Common myeloid progenitor, CD34-positive (primary cell): Measurements from ENCODE around the gene RTN3.

Experiments used
- CTCF ChIA-PET: fragments of 350-600 bp; sonication (Branson Sonifier 250); formaldehyde crosslinking; loops from one replicate; lab custom pipeline; 2021; ENCODE audit warnings: antibody characterized with exemption; lab: Charles Lee
- POLR2A ChIA-PET: fragments of 350-600 bp; sonication (Branson Sonifier 250); formaldehyde crosslinking; loops from one replicate; lab custom pipeline; 2021; ENCODE audit warnings: antibody characterized with exemption; lab: Charles Lee
- DNase-seq, 3 donors: peaks; one replicate each; pipeline versions ENCODE4 v3.0.0 to v3.0.0-alpha.2; 2013
- H3K27ac ChIP-seq, 2 experiments: 1 replicate in 1 of 2; 2 replicates in 1 of 2; pipeline ENCODE4 v1.7.0; 2013; ENCODE audit warnings: inconsistent platforms in 2 of 2, low read length in 2 of 2, mild to moderate bottlenecking in 2 of 2, low read depth in 1 of 2, moderate library complexity in 1 of 2; ENCODE audit not compliant: severe bottlenecking in 2 of 2, insufficient read depth in 1 of 2, poor library complexity in 1 of 2
- H3K27me3 ChIP-seq, 5 experiments: replicated peaks in 2 of 5; 1 replicate in 3 of 5; 2 replicates in 2 of 5; pipeline versions ENCODE4 v1.6.1 to v1.7.0; 2013; ENCODE audit warnings: low read length in 4 of 5, mild to moderate bottlenecking in 2 of 5, moderate library complexity in 2 of 5, inconsistent platforms in 1 of 5; ENCODE audit not compliant: insufficient read depth in 5 of 5, control insufficient read depth in 4 of 5
- H3K36me3 ChIP-seq, 4 experiments: 1 replicate in 2 of 4; 2 replicates in 2 of 4; pipeline versions ENCODE4 v1.6.1 to v1.7.0; 2013; ENCODE audit warnings: low read length in 3 of 4, control low read depth in 1 of 4, mild to moderate bottlenecking in 1 of 4; ENCODE audit not compliant: control insufficient read depth in 4 of 4, insufficient read depth in 4 of 4
- H3K4me1 ChIP-seq, 4 experiments: 1 replicate in 3 of 4; 2 replicates in 1 of 4; pipeline versions ENCODE4 v1.6.1 to v1.7.1; 2013; ENCODE audit warnings: low read length in 3 of 4, mild to moderate bottlenecking in 3 of 4, control low read depth in 1 of 4, inconsistent platforms in 1 of 4, moderate library complexity in 1 of 4; ENCODE audit not compliant: control insufficient read depth in 4 of 4, insufficient read depth in 4 of 4; ENCODE audit errors: control extremely low read depth in 1 of 4
- H3K4me3 ChIP-seq, 7 experiments: 1 replicate in 4 of 7; 2 replicates in 3 of 7; pipeline versions ENCODE4 v1.5.1 to v1.7.0; 2013; ENCODE audit warnings: mild to moderate bottlenecking in 7 of 7, low read length in 6 of 7, moderate library complexity in 6 of 7, inconsistent platforms in 2 of 7, low read depth in 2 of 7, control low read depth in 1 of 7; ENCODE audit not compliant: insufficient read depth in 4 of 7, control insufficient read depth in 1 of 7; ENCODE audit errors: extremely low read depth in 1 of 7
- H3K9me3 ChIP-seq, 5 experiments: 1 replicate in 4 of 5; 2 replicates in 1 of 5; pipeline versions ENCODE4 v1.6.1 to v1.7.1; 2013; ENCODE audit warnings: low read length in 4 of 5, mild to moderate bottlenecking in 2 of 5, inconsistent platforms in 1 of 5, low read depth in 1 of 5, moderate library complexity in 1 of 5; ENCODE audit not compliant: control insufficient read depth in 4 of 5, insufficient read depth in 2 of 5; ENCODE audit errors: control extremely low read depth in 1 of 5
- WGBS: methylation state at CpG from one replicate; pipeline ENCODE4 v1.1.5; 2013; ENCODE audit not compliant: insufficient coverage; 5-methylcytosine and 5-hydroxymethylcytosine counted together

The RTN3 gene

GRCh38 chr11:63698976-63699733, 17.9 kb downstream of the RTN3 start:
- H3K36me3 ChIP-seq = peaks cover 0 to 5% (median 2%) of the 10 kb centered on the region in 4 experiments
- no peak for DNase-seq
- H3K4me3 ChIP-seq = no peak overlapping the region
- H3K9me3 ChIP-seq = no peaks in the 10 kb centered on the region
- ChIA-PET CTCF (interaction anchor here (1.0 to 2.2 kb wide), 2 partner anchors 10 to 15 kb away, joined by 3 to 11 read pairs; no protein-coding TSS in a partner anchor), POLR2A (interaction anchor here (0.6 kb wide), 1 partner anchor 16 kb away, joined by 4 read pairs; no protein-coding TSS in a partner anchor)
- peaks cover 0 to 5% (median 2%) of the 10 kb centered on the region in 4 experiments for H3K4me1 ChIP-seq
- 92% methylated on average over 5 of the region's 11 CpGs for WGBS
- no peak overlapping the region for H3K27ac ChIP-seq
- no peaks in the 10 kb centered on the region for H3K27me3 ChIP-seq

- DNase-seq = no peak
- no CpG with 5 or more reads among the region's 1 CpG for WGBS
- CTCF ChIA-PET = interaction anchor here (2.2 kb wide), 1 partner anchor 9 kb away, joined by 11 read pairs; no protein-coding TSS in a partner anchor
- no peak overlapping the region for H3K4me3 ChIP-seq
- POLR2A ChIA-PET = interaction anchor here (0.7 kb wide), 1 partner anchor 1779 kb away, joined by 3 read pairs; no protein-coding TSS in a partner anchor
- H3K4me1 ChIP-seq = peaks cover 2 to 8% (median 5%) of the 10 kb centered on the region in 4 experiments
- H3K27ac ChIP-seq = no peak overlapping the region
- no peaks in the 10 kb centered on the region for H3K9me3 ChIP-seq
- H3K27me3 ChIP-seq = no peaks in the 10 kb centered on the region
- H3K36me3 ChIP-seq = peaks cover 0 to 5% (median 2%) of the 10 kb centered on the region in 4 experiments
These were observed 18.6 kb downstream of the RTN3 start for GRCh38 chr11:63699896-63700295.

GRCh38 chr11:63705526-63705925, 24.2 kb downstream of the RTN3 start:
- Histone ChIP-seq H3K27ac (no peak overlapping the region), H3K36me3 (peaks cover 0 to 5% (median 2%) of the 10 kb centered on the region in 4 experiments), H3K27me3 (no peaks in the 10 kb centered on the region), H3K4me3 (no peak overlapping the region), H3K4me1 (peaks cover 2 to 24% (median 11%) of the 10 kb centered on the region in 4 experiments), H3K9me3 (no peaks in the 10 kb centered on the region)
- CTCF ChIA-PET = interaction anchor here (0.8 to 1.0 kb wide), 2 partner anchors 8 to 68 kb away, joined by 4 to 5 read pairs; no protein-coding TSS in a partner anchor
- DNase-seq = no peak
- 100% methylated on average over 1 of the region's 2 CpGs for WGBS
- POLR2A ChIA-PET = no interaction called here

GRCh38 chr11:63708764-63709163, 27.5 kb downstream of the RTN3 start:
- no peak overlapping the region for H3K4me3 ChIP-seq
- H3K27ac ChIP-seq = no peak overlapping the region
- DNase-seq = no peak
- no peaks in the 10 kb centered on the region for H3K9me3 ChIP-seq
- ChIA-PET CTCF (interaction anchor here (0.8 to 1.9 kb wide), 4 partner anchors 9 to 199 kb away, joined by 3 to 11 read pairs (median 3); no protein-coding TSS in a partner anchor), POLR2A (interaction anchor here (2.0 kb wide), 1 partner anchor 27 kb away, joined by 7 read pairs; the partner anchor contains the start of gene RTN3)
- peaks cover 0 to 2% (median 0%) of the 10 kb centered on the region in 4 experiments for H3K36me3 ChIP-seq
- no CpG with 5 or more reads among the region's 1 CpG for whole genome bisulfite sequencing
- H3K27me3 ChIP-seq = no peaks in the 10 kb centered on the region
- H3K4me1 ChIP-seq = peaks cover 2 to 24% (median 11%) of the 10 kb centered on the region in 4 experiments

- DNase-seq = peak in 2 of 3 donors; percentile 41 to 50
- no CpG with 5 or more reads among the region's 3 CpGs for WGBS
- Histone ChIP-seq H3K4me3 (peak overlapping the region in 1 of 7 experiments; percentile 33), H3K9me3 (no peaks in the 10 kb centered on the region), H3K4me1 (peaks cover 2 to 21% (median 9%) of the 10 kb centered on the region in 4 experiments), H3K27ac (no peak overlapping the region), H3K27me3 (no peaks in the 10 kb centered on the region), H3K36me3 (peaks cover 0 to 2% (median 0%) of the 10 kb centered on the region in 4 experiments)
- POLR2A ChIA-PET = interaction anchor here (2.0 kb wide), 1 partner anchor 27 kb away, joined by 7 read pairs; the partner anchor contains the start of gene RTN3
- CTCF ChIA-PET = interaction anchor here (0.8 to 1.9 kb wide), 3 partner anchors 10 to 36 kb away, joined by 3 to 11 read pairs (median 3); no protein-coding TSS in a partner anchor
These were observed 28.1 kb downstream of the RTN3 start for GRCh38 chr11:63709336-63709884.

- ChIA-PET CTCF (no interaction called here), POLR2A (no interaction called here)
- Histone ChIP-seq H3K4me3 (no peak overlapping the region), H3K27ac (no peak overlapping the region), H3K9me3 (no peaks in the 10 kb centered on the region), H3K27me3 (no peaks in the 10 kb centered on the region), H3K4me1 (peaks cover 0 to 16% (median 9%) of the 10 kb centered on the region in 4 experiments), H3K36me3 (peaks cover 0 to 4% (median under 1%) of the 10 kb centered on the region in 4 experiments)
- 98% methylated on average over 5 of the region's 11 CpGs for WGBS
- DNase-seq = no peak
These were observed 29.3 kb downstream of the RTN3 start for GRCh38 chr11:63710476-63711217.
